K562 (cell line): ENCODE results near the gene NVL. TPM values are rescaled to one million over a fixed set of nuclear protein-coding genes. Genes with fewer than 3 reads are reported as not detected.

Experiments used
- TCF7L2 ChIP-seq: fragments of 150-350 bp; IDR thresholded peaks from 2 replicates; pipeline ENCODE4 v1.6.1; 2016; ENCODE audit warnings: low read depth, mild to moderate bottlenecking, low read length, moderate library complexity
- XRCC4 ChIP-seq: IDR thresholded peaks from one replicate; pipeline ENCODE4 v1.6.1; 2011; ENCODE audit not compliant: insufficient read depth, insufficient read length; ENCODE audit errors: extremely low read depth
- ZEB2 ChIP-seq: fragments of 450-650 bp; IDR thresholded peaks from 2 replicates; pipeline ENCODE4 v1.6.1; 2016
- polyA plus RNA-seq, 8 experiments: library from polyadenylated mRNA; depleted of rRNA in 4 of 8; stranded (reverse) in 5 of 8; unstranded in 3 of 8; fragments of >200 nt; fragmentation: Nextera tagmentation in 2 of 8; fragmentation: Illumina TruSeq in 1 of 8; extraction: Ambion mirVana in 2 of 8; extraction: Trizol in 1 of 8; gene quantifications; 2 replicates each; pipeline versions ENCODE4 v1.2.1 to v1.2.3, GENCODE V29; 2011 to 2014; ENCODE audit warnings: inconsistent platforms in 1 of 8, missing spikeins in 1 of 8
- total RNA-seq, 7 experiments: library from RNA; depleted of rRNA in 6 of 7; stranded (reverse); fragments of >200 nt in 6 of 7; fragmentation: Illumina TruSeq in 2 of 7; extraction: Trizol in 2 of 7; gene quantifications; 2 replicates each; pipeline versions ENCODE4 v1.2.1 to v1.2.3, GENCODE V29; 2011 to 2021; ENCODE audit warnings: low replicate concordance in 1 of 7
- TF ChIP-seq, protein P1 (sequence below): fragments of 450-650 bp; IDR thresholded peaks from 2 replicates; pipeline ENCODE4 v1.6.1; 2018; ENCODE audit not compliant: partially characterized antibody
- TF ChIP-seq, protein P2 (sequence below), 2 experiments: fragments of 150-350 bp in 1 of 2; IDR thresholded peaks; 2 replicates each; pipeline ENCODE4 v1.6.1; 2012 to 2016; ENCODE audit warnings: low read depth in 2 of 2, low read length in 2 of 2, mild to moderate bottlenecking in 1 of 2, moderate library complexity in 1 of 2
- TF ChIP-seq, protein P3 (sequence below), 2 experiments: fragments of 250-450 bp in 1 of 2; fragments of 450-650 bp in 1 of 2; sonication (Bioruptor Pico) in 1 of 2; IDR thresholded peaks; 2 replicates each; pipeline versions ENCODE4 v1.6.1 to v1.8.0; 2016 to 2021; ENCODE audit warnings: mild to moderate bottlenecking in 2 of 2, moderate library complexity in 2 of 2, missing compliant biosample characterization in 1 of 2, missing genetic modification characterization in 1 of 2
- TF ChIP-seq, protein P4 (sequence below): fragments of 250-450 bp; sonication (Bioruptor Pico); IDR thresholded peaks from 2 replicates; pipeline ENCODE4 v1.4.0; 2020; ENCODE audit warnings: mild to moderate bottlenecking, moderate library complexity, borderline replicate concordance
- TF ChIP-seq, protein P5 (sequence below): sonication (generic); formaldehyde crosslinking; IDR thresholded peaks from 2 replicates; pipeline ENCODE4 v1.8.0; 2022; ENCODE audit warnings: mild to moderate bottlenecking, missing genetic modification reagents

Gene NVL
- total and polyA plus RNA-seq, 9 of the 15 experiments (the other 6 are each of a cell fraction or from before 2014, with no cell fraction given), result 32.5 to 86.6 (median 62.9) TPM

DNA sequence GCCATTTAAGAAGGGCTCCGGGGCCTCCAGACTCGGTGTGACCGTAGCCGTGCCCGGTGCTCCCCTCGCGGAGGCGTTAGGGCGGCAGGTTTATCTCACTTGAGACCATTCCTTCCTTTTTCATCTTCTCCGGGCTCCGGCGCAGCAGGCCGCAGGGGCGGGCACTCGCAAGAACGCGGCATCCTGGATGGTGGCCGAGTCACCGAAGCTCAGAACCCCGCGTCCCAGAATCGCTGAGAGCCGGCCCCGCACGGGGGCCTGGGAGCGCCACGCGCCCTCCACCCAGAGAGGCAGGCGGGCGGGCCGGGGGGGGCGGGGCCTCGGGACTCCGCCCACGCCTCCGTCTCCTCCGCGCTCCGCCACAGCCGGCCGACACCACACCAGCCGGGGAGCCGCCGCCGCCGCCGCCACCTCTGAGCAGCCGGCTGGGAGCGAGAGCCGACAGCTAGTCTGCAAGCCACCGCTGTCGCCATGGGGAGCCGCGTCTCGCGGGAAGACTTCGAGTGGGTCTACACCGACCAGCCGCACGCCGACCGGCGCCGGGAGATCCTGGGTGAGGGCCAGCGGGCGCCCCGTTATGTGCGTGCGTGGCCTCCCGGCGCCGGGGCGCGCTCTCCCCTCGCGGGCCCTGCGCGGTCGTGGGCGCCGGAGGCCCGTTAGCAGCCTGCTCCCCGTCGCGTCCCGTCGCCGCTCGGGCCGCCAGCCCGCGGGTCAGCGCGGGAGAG is 146.9 kb downstream of the NVL start, which contains the start of gene DEGS1 (continued):
- TF ChIP-seq, protein P1, sequence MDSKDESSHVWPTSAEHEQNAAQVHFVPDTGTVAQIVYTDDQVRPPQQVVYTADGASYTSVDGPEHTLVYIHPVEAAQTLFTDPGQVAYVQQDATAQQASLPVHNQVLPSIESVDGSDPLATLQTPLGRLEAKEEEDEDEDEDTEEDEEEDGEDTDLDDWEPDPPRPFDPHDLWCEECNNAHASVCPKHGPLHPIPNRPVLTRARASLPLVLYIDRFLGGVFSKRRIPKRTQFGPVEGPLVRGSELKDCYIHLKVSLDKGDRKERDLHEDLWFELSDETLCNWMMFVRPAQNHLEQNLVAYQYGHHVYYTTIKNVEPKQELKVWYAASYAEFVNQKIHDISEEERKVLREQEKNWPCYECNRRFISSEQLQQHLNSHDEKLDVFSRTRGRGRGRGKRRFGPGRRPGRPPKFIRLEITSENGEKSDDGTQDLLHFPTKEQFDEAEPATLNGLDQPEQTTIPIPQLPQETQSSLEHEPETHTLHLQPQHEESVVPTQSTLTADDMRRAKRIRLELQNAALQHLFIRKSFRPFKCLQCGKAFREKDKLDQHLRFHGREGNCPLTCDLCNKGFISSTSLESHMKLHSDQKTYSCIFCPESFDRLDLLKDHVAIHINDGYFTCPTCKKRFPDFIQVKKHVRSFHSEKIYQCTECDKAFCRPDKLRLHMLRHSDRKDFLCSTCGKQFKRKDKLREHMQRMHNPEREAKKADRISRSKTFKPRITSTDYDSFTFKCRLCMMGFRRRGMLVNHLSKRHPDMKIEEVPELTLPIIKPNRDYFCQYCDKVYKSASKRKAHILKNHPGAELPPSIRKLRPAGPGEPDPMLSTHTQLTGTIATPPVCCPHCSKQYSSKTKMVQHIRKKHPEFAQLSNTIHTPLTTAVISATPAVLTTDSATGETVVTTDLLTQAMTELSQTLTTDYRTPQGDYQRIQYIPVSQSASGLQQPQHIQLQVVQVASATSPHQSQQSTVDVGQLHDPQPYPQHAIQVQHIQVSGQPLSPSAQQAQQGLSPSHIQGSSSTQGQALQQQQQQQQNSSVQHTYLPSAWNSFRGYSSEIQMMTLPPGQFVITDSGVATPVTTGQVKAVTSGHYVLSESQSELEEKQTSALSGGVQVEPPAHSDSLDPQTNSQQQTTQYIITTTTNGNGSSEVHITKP, result peak; percentile 47
- TF ChIP-seq, protein P2, sequence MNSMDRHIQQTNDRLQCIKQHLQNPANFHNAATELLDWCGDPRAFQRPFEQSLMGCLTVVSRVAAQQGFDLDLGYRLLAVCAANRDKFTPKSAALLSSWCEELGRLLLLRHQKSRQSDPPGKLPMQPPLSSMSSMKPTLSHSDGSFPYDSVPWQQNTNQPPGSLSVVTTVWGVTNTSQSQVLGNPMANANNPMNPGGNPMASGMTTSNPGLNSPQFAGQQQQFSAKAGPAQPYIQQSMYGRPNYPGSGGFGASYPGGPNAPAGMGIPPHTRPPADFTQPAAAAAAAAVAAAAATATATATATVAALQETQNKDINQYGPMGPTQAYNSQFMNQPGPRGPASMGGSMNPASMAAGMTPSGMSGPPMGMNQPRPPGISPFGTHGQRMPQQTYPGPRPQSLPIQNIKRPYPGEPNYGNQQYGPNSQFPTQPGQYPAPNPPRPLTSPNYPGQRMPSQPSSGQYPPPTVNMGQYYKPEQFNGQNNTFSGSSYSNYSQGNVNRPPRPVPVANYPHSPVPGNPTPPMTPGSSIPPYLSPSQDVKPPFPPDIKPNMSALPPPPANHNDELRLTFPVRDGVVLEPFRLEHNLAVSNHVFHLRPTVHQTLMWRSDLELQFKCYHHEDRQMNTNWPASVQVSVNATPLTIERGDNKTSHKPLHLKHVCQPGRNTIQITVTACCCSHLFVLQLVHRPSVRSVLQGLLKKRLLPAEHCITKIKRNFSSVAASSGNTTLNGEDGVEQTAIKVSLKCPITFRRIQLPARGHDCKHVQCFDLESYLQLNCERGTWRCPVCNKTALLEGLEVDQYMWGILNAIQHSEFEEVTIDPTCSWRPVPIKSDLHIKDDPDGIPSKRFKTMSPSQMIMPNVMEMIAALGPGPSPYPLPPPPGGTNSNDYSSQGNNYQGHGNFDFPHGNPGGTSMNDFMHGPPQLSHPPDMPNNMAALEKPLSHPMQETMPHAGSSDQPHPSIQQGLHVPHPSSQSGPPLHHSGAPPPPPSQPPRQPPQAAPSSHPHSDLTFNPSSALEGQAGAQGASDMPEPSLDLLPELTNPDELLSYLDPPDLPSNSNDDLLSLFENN (IDR thresholded peaks at IDR 0.05; ENCODE audit: low read depth in 2 of 2, low read length in 2 of 2), result no peak
- TF ChIP-seq, protein P3, sequence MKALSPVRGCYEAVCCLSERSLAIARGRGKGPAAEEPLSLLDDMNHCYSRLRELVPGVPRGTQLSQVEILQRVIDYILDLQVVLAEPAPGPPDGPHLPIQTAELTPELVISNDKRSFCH (CRISPR knock-in tag; IDR thresholded peaks at IDR 0.05), result no peak
- TF ChIP-seq, protein P3 (tag; IDR thresholded peaks at IDR 0.05), result peak; percentile 81
- TF ChIP-seq, protein P4, sequence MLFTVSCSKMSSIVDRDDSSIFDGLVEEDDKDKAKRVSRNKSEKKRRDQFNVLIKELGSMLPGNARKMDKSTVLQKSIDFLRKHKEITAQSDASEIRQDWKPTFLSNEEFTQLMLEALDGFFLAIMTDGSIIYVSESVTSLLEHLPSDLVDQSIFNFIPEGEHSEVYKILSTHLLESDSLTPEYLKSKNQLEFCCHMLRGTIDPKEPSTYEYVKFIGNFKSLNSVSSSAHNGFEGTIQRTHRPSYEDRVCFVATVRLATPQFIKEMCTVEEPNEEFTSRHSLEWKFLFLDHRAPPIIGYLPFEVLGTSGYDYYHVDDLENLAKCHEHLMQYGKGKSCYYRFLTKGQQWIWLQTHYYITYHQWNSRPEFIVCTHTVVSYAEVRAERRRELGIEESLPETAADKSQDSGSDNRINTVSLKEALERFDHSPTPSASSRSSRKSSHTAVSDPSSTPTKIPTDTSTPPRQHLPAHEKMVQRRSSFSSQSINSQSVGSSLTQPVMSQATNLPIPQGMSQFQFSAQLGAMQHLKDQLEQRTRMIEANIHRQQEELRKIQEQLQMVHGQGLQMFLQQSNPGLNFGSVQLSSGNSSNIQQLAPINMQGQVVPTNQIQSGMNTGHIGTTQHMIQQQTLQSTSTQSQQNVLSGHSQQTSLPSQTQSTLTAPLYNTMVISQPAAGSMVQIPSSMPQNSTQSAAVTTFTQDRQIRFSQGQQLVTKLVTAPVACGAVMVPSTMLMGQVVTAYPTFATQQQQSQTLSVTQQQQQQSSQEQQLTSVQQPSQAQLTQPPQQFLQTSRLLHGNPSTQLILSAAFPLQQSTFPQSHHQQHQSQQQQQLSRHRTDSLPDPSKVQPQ (CRISPR knock-in tag), result no peak
- no peak for TF ChIP-seq XRCC4
- TF ChIP-seq ZEB2, result no peak
- TF ChIP-seq, protein P5, sequence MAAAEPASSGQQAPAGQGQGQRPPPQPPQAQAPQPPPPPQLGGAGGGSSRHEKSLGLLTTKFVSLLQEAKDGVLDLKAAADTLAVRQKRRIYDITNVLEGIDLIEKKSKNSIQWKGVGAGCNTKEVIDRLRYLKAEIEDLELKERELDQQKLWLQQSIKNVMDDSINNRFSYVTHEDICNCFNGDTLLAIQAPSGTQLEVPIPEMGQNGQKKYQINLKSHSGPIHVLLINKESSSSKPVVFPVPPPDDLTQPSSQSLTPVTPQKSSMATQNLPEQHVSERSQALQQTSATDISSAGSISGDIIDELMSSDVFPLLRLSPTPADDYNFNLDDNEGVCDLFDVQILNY (CRISPR knock-in tag), result peak; percentile 8; the same call in 1 of the 2 replicates
- TF ChIP-seq TCF7L2, result no peak
